Measurements from ENCODE around the gene NTM.

NTM gene

DNA sequence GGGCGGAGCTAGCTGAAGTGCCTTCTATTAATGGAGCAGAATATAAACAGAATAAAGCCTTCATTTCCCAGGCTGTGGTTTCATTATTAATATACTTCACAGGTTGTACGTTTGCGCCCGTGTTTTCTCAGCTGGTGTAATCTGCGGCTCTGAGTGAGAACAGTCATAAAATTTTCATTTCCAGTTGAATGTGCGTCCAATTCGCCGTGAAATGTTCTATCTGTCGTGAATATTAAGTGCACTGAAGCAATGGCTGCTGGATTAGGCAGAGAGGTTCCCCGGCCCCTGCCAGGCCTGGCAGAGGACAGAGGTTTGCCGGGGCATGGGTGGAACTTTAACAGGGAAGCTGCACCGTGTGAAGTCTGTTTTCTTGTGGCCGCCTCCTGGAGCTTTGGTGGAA, 874.4 kb downstream of the NTM start:
- DNase-seq = no peak

DNA sequence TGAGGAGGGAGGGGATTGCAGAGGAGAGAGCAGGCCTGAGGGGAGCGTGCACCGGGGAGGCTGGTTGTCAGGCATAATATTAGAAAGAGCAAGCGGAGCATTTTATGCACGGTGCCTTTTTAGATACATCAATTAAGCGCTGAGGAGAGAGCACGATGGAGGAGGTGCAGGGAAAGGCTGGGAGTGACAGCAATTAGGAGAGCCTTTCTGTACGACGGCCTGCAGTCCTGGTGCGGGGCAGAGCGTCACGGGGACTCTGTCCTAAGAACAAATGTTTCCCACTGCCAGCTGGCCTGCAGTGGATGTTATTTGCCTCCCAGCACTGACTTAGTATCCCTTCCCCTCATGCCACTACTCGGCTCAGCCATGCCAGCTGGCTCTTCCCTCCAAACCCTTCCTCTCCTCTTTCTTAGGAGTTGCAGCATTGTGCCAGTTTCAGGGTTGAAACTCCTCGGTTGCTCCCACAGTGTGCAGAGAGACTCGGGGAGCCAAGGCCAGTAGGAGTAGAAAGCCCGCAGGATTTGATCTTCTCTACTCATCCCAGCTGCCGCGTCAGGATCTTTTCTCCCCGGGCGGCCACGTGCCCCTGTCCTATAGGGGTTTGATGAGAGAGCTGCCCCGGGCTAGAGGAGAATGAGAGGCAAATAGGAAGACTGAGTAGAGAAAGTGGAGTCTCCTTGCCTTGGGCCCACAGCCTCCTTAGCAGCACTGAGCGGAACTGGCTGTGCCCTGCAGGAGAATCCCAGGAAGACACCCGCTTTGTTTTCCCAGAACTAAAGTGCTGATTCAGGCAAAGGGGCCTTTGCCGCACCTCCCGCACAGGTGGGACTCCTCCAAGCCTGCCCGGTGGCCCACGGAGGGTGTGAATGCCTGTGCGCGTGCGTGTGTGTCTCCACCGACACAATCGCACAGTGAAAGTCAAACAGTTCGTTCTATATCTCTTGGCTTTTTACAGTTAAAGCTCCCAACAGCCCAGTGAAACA, 875.3 kb downstream of the NTM start:
- no peak for DNase-seq

GRCh38 chr11:132248580-132248979, 878.2 kb downstream of the NTM start:
- DNase-seq = no peak

- DNase-seq = no peak
Observed at GRCh38 chr11:132249256-132249655, 878.8 kb downstream of the NTM start.

GRCh38 chr11:132251061-132251460, 880.6 kb downstream of the NTM start:
- no peak for DNase-seq

- no peak for DNase-seq
Observed at GRCh38 chr11:132253469-132254264, 883.3 kb downstream of the NTM start.

GRCh38 chr11:132254906-132255305, 884.5 kb downstream of the NTM start:
- DNase-seq = peak; percentile 62

- DNase-seq = no peak
Observed at GRCh38 chr11:132256528-132257279, 886.3 kb downstream of the NTM start.

- DNase-seq = no peak
Observed at GRCh38 chr11:132257871-132258270, 887.5 kb downstream of the NTM start.

- DNase-seq = peak; percentile 90
Observed at GRCh38 chr11:132258875-132259274, 888.5 kb downstream of the NTM start.

- no peak for DNase-seq
Observed at GRCh38 chr11:132260636-132261035, 890.2 kb downstream of the NTM start.

- no peak for DNase-seq
Observed at GRCh38 chr11:132263241-132263640, 892.8 kb downstream of the NTM start.

- no peak for DNase-seq
Observed at GRCh38 chr11:132263875-132264274, 893.5 kb downstream of the NTM start.

DNA sequence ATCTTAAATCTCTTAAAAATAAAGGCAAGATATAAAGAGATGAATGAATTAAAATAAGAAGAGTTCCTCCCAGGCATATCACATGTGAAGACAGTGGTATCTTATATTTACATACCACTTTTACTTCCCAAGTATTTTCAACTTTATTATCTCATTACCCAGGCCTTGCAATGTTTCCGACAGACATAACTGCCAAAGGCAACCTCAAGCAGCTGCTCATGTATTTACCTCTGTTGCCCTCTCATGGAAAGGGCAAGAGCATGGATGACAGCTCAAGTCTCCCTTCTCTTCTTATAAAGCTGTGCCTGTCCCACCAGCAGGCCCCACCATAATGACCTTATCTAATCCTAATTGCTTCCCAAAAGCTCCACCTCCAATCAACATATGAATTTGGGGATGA, 894.2 kb downstream of the NTM start:
- no peak for DNase-seq

DNA sequence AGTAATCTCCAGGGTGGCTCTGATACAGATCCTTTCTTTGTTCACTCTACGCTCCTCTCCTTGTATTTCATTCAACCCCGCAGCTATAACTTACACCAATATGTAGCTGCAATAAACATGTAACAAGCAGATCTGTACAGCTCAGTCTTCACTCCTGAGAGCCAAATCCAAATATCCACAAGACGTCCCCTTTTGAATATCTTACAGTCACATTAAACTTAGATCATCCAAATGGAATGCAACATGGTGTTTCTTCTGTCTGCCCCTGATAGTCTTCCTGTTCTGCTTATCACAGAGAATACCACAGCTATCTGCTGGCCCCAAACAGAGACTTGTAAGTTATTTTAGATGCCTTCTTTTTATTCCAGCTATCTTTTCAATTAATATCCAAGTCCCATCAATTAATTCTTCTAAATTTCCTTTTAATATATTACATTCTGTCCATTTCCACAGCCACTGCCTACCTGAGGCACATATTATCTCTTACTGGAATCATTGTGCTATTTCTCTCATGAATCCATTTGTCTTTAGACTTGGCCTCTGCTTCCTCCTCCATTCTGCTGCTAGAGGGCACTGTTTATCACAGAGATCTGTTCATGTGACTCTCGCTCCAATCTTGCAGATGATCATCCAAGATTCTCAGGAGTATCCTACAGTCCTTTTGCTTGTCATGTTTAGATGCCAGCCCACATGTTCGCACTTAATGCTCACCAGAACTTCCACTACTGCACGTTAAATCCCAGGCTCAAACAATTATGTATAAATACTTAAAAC, 908.6 kb downstream of the NTM start:
- DNase-seq = peak; percentile 66

GRCh38 chr11:132284048-132284447, 913.6 kb downstream of the NTM start:
- DNase-seq = no peak

DNA sequence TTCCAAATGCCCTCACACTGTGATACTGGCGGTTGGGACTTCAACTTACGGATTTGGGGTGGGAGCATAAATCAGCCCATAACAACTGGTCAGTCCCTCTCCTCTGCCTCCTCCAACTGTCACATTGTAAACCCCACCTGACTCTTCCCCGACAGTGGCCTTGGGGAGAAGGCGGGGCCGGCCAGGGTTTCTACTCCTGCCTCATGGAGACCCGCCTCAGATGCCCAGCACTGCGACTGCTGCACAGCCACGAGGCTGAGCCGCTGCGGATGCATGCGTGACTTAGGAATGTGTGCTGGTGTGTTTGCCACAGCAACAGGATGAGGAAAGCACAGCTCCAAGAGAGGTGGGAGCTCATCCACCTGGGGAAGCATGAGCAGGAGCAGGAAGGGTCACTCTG, 914.2 kb downstream of the NTM start:
- no peak for DNase-seq

DNA sequence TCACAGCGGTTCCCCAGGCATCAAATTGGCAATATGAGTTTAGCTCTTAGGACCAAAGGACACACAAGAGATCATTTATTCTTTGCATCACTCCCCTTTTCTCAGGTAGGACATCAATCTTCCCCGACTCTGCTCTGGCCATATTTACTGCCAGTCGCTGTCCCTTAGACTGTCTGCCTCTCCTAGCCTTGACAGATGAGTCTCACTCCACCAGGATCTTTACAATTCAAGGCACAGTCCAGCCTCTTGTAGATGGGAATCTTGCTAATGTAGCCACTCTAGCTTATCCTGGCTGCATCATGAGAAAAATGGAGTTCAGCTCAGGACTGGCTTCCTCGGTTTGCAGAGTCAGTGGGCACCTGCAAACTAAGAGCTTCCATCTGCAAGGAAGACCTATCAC, 915.2 kb downstream of the NTM start:
- no peak for DNase-seq

- DNase-seq = no peak
Observed at GRCh38 chr11:132286106-132286505, 915.7 kb downstream of the NTM start.

GRCh38 chr11:132288036-132288435, 917.6 kb downstream of the NTM start:
- no peak for DNase-seq

DNA sequence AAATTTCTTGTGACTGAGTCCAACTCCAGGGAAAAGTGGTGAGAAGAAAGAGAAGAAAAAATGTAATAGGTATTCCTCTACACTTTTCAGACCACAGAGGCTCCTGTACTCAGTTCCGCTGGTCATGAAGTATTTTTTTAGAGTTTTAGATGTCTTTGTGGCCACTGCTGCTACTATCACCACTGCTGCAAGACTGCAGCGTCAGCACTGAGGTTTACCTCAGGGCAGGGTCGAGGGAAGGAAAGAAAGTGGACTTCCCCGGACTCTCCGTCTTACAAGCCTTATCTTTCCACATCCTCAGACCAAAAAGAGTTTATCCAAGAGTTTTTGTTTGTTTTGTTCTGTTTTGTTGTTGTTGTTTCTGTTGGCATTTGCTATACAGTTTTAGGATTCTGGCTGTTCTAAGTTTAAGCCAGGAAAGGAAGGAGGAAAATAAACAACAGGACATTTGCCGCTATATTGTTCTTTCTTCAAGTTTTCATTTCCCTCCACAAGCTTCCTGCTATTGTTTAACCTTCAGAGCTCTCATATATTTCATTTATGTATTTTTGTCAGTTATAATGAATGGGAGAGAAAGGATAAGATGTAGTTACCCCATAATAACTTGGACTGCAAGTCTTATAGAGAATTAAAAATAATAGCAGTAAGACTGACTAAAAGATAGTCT, 919.3 kb downstream of the NTM start:
- DNase-seq = no peak

DNA sequence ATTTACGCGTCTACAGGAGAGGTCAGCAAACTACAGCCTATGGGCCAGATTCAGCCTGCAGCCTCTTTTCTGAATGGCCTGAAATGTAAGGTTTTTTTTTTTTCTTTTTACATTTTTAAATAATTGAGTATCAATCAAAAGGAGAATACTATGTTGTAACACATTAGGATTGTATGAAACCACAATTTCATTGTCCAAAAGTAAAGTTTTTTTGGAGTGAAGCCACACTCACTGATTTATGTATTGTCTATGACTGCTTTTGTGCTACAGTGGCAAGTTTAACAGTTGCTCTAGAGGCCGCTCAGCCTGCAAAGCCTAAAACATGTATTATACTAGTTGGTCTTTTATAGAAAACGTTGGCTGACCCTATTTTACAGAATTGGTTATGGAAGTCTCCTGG, 923.2 kb downstream of the NTM start:
- DNase-seq = peak; percentile 51
